UCSD-AML1 (cell line): Measurements from ENCODE around the gene SETX.

Source experiments
- DNase-seq: peaks from one replicate; lab custom pipeline; 2025; ENCODE audit not compliant: unreplicated experiment; lab: John Stamatoyannopoulos, UW

Gene SETX

DNA sequence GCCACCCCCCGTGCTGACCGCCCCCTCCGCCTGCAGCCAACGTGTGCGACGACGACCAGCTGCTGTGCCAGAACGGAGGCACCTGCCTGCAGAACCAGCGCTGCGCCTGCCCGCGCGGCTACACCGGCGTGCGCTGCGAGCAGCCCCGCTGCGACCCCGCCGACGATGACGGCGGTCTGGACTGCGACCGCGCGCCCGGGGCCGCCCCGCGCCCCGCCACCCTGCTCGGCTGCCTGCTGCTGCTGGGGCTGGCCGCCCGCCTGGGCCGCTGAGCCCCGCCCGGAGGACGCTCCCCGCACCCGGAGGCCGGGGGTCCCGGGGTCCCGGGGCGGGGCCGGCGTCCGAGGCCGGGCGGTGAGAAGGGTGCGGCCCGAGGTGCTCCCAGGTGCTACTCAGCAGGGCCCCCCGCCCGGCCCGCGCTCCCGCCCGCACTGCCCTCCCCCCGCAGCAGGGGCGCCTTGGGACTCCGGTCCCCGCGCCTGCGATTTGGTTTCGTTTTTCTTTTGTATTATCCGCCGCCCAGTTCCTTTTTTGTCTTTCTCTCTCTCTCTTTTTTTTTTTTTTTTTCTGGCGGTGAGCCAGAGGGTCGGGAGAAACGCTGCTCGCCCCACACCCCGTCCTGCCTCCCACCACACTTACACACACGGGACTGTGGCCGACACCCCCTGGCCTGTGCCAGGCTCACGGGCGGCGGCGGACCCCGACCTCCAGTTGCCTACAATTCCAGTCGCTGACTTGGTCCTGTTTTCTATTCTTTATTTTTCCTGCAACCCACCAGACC is 112.8 kb downstream of the SETX start:
- DNase-seq = no peak

- no peak for DNase-seq
These were observed 113.3 kb downstream of the SETX start for GRCh38 chr9:132241483-132241839.

GRCh38 chr9:132240841-132241482 is 113.8 kb downstream of the SETX start:
- DNase-seq = peak; percentile 96

GRCh38 chr9:132239999-132240840 is 114.6 kb downstream of the SETX start:
- DNase-seq = no peak

DNA sequence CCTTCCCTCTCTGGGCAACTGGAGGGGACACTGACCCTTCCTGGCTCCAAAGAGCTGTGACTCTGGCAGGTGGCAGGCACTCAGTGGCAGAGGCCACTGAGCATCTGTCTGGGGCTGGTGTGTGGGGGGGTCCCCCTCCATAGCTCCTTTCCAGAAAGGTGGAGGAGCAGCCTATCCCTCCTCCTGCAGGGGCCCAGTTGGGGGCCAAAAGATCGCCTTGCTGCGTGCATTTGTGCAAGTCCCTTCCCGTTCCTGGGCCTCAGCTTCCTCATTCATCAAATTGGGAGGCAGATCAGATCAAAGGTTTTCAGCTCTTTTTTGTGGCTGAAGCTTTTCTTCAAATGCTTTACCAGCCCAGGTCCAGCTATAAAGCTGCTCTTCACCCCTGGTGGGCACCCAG is 115.3 kb downstream of the SETX start:
- no peak for DNase-seq

- DNase-seq = no peak
These were observed 115.8 kb downstream of the SETX start for GRCh38 chr9:132238992-132239391.

- DNase-seq = no peak
These were observed 116.5 kb downstream of the SETX start for GRCh38 chr9:132238026-132238972.

- DNase-seq = no peak
These were observed 117.3 kb downstream of the SETX start for GRCh38 chr9:132237481-132237880.

DNA sequence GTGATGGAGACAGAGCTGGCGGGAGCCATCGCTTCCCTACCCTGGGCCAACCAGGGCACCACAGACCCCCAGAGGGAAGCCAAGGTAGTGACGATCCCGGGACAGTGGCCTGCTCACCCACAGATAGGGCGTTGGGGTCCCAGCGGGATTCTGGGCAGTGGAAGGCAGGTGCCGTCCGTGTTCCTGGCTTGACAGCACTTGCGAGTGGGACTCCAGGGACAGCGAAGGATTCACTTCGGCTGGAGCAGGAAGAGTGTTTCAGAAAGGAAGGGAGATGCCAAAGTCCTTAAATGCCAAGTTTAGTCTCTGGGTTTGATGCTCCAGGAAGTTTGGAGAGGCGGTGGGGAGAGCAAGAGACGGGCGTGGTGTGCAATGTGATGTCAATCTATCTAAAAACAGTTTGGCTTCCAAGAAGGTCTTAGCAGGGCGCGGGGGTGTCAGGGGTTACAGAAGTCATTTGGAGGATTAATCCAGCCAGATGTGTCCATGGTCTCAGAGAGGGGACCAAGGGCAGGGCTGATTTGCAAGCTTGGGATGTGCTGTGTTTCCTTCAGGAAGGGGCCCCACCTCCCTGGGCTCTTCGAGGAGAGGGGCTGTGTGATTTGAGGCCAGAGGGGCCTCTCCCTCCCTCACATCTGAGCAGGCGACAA is 118.0 kb downstream of the SETX start:
- no peak for DNase-seq

DNA sequence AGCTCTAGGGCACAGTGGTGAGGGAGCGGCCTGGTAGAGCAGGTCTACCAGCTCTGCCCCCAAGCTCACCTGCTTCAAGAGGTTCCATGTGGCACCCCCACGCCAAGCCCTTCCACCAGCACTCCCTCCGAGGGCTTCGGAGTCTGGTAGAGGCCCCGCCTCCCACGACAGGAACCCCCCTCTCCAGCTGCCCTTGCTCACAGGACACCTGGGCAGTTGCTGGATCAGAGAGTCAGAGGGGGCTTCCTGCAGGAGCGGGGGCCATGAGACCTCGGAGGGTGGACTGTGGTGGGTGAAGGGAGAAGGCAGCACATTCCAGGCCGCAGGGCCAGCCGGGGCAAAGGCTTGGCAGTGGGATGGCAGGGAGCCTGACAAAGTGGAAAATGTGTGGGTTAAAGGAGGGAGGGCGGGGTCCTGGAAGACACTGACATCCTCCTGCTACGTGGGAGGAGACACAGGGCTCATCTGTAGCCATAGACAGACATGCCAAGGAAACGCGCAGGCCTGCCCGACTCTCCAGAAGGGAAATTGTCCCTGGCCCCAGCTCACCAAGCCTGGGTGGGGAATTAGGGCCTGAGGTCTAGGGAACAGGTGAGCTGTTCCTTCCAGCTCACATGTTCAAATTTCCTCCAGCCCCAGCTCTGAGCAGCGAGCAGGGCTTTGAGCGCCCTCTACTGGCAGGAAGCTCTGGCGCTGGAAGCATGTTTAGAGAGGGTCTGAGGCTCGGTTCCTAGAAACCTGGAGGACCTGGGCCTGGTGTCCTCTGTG is 118.7 kb downstream of the SETX start:
- peak; percentile 71 for DNase-seq

DNA sequence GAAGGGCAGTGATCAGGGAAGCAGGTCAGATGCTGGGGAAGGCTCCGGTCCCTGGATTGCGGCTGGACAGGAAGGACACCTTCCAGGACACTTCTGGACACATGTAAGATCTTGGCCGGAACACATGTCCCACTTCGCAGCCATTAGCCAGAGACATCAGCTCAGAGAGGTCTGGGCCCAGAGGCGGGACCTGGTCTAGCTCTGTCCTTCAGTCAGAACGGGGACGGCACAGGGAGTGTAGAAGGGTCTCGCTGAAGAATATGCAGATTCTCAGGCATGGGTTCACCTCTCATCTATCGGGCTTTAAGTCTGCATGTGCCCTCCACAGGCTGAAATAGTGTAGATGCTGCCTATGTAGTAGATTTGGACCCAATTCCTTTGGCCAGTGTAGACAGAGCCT is 119.7 kb downstream of the SETX start:
- DNase-seq = no peak

DNA sequence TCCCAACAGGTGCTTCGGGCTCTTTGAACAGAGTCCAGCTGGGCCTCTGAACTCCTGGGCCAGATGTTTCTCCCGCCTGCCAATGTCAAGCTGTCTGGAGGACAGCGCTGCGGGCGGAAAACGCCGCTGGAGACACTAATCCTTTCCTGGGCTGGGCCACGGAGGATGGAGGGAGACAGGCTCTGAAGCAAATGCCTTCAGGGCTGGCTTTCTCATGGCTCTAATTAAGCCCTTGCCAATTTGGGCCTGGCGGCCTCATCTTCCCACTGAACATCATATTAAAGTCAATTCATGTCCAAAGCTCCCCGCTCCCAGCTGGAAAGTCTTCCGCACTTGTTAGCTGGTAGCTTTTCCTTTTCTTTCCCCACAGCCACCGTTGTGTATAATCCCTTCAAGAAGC is 120.3 kb downstream of the SETX start:
- DNase-seq = no peak

DNA sequence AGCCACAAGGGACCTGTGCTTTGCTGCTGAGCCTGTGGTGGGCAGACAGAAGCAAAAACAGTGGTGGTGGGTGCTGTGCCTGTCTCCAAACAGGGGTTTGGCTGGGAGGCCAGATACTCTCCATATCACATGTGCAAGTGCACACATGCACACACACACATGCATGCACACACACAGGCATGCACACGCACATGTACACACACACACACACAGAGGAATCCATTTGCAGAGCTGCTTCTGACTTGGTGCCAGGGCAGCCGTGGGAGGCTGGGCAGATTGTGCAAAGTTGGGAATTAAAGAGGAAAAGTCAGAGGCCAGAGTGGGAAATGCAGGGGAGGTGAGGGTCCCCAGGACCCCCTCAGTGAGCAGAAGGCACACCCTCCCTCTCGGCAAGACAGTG is 121.6 kb downstream of the SETX start:
- no peak for DNase-seq

DNA sequence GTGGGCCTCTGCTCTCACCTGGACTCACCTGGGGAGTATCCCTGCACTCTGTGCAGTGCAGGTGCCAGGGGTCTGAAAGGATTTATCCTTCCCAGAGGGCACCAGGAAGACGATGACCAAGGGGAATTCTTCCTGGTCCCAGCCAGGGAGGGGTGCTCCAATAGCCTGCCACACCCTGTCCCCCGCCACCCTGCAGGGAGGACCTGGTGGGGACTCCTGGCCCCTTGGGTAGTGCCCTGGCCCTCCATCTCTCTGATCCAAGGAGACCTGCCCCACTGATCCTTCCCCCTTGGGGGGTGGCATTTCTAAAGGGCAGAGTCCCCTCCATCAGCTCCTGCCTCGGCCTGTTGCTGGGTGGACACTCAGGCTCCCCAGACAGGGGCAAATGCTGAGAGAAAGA is 122.3 kb downstream of the SETX start:
- no peak for DNase-seq

DNA sequence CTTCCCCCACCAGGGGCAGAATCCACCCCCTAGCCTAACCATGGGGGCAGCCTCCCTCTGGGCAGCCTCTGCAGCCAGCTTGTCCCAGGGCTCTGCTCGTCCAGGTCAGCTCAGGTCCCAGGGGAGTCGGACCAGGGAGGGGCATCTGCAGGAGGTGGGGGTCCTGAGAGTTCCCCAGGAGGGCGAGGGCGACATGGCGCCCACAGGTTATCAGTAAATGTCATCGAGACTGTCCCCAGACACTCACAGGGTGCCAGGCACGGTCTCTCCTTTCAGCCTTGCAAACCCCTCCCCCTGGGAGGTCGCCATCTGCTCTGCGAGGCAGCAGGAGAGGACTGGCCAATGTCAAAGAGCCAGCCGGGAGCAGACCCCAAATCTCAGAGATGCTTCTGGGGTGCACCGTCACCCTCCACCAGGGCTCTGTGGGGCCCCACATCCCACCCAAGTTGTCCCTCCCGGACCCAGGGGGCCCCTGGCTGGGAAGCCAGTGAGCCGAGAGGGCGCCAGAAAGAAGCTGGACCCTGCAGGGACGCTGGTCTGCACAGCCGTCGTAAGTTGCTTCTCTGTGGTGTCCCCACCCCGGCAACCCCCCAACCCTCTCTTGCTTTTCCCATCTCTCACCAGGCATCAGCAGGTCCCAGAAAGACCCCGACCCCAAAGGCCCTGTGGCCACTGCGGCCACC is 123.6 kb downstream of the SETX start:
- DNase-seq = no peak

DNA sequence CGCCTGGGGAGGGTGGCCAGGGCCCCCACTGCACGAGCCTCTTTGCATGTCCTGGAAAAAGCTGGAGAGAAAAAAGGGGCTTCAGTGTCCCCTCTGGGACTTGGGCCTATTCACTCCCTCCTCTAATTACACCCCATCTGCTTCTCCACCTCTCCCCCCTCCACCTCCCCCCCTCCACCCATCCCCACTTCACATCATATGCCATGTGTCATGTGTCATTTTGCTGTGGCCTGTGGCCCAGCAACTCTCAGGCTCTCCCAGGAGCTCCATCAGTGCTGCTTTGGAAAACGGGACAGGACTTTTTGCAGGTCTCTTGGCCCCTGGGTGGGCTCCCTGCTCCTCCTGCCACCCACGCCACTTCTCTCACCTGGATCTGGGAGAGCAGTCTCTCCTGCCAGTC is 124.2 kb downstream of the SETX start:
- no peak for DNase-seq

DNA sequence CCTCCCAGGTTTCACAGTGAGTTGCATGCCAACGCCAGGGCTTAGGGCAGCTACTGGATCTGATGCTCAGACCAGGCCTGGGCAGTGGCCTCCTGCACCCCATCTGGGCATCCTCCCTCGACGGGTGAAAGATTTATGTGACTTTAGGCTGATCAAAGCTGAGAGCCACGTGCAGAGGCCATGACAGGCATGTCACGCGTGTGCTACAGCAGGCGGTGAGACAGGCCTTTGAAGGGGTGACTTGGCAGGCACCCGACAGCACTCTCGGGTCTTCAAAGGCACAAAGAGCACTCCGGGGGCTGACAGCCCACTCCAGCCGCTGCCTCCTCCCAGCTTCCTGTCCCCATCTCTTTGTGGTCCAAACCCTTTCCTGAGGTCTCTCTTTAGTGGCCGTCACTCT is 126.7 kb downstream of the SETX start:
- no peak for DNase-seq

GRCh38 chr9:132226571-132227430 is 128.0 kb downstream of the SETX start:
- DNase-seq = no peak
